GM21717 (cell line): ENCODE measurements around the gene SLC25A38.

ENCODE experiments used
- ATAC-seq: cut with Tn5 transposase; IDR thresholded peaks from one replicate; pipeline ENCODE4 v1.9.1; 2021; ENCODE audit warnings: mild to moderate bottlenecking, moderate library complexity; ENCODE audit not compliant: unreplicated experiment

Gene SLC25A38

DNA sequence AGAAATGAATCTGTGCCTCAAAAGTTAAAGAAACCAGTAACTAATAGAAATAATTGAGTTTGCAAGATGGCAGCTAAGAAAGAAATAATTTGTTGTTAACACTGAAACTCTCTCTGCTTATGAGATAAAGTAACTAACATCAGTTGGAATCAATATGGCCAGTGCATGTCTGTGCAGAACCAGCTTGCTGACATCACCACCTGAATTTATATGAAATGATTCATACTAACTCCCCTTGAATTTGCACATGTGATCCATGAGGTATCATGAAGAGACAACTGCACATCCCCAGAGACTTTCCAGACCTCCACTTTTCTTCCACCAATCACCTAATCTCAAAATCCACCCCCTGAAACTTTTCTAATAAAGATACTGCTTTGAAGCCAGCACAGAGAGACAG lies 10.3 kb upstream of the SLC25A38 start:
- no peak for ATAC-seq

DNA sequence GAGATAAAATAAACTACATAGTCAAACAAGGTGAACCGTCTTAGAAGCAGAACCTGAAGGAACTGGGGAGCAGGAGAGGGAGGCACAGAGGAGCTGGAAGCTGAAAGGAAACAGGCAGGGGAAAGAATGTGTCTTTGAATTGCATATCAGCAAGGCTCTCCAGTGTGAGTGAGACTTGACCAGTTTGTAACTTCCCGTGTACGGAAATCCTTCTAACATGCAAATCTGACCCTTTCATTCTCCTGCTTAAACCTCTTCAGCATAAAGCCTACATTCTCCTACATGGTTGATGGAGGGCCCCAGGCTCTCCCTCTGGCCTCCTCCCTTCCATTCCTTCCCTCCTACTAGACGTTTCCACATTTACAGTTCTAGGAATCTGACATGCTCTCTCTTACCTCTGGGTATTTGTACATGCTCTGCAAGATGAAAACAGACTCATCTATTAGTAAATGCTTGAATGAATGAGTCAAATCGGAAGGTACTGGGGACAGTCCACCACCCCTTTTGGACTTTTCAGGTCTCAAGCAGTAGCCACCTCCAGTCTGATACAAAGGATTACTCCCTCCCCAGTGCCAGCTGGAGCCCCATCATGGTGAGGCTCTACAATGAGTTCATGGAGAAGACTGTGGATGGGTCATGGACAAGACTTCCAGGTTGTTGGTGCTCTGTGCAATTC lies 6.1 kb upstream of the SLC25A38 start:
- ATAC-seq, result no peak

- ATAC-seq, result peak; percentile 57
Observed at GRCh38 chr3:39378088-39378487, 5.1 kb upstream of the SLC25A38 start.

DNA sequence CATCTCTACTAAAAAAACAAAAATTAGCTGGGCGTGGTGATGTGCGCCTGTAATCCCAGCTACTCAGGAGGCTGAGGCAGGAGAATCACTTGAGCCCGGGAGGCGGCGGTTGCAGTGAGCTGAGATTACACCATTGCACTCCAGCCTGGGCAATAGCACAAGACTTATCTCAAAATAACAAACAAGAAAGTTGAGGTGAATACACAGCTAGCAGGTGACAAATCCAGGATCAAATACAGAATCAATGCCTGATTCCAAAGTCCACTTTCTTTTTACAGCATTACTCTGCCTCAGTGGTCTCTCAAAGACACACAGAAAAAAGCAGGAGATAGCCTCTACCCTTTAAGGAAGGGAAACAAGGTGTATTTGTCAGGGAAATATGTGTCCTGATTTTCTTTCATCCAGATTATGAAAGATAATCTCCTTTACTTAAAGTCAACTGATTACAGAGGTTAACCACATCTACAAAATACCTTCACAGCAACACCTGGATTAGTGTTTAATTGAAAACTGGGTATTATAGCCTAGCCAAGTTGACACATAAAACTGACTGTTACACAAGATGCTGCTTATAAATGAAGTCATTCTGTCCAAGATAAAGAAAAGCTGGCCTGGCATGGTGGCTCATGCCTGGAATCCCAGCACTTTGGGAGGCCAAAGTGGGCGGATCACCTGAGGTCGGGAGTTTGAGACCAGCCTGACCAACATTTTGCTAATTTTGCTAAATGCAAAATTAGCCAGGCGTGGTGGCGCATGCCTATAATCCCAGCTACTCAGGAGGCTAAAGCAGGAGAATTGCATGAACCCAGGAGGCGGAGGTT lies 4.0 kb upstream of the SLC25A38 start:
- ATAC-seq, result no peak

- ATAC-seq, result no peak
Observed at GRCh38 chr3:39379778-39380155, 3.4 kb upstream of the SLC25A38 start.

DNA sequence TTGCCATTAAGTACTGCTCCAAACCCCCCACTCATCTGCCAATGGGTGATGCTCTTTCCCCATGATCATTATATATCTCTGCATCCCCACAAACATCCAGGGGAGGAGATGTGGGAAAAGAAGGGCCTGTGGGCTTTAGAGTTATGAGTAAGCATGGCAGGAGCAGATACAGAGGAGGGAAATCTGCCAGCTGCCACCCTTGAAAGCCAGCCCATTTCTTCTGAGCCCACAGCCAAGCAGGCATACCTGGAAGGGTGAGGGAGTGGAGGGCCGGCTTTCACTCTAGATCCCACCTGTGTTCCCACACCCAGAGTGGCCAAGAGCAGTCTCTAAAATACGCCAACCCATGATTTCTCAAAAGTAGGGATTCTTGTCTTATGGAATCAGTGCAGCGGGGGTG lies 1.7 kb upstream of the SLC25A38 start:
- ATAC-seq, result no peak

DNA sequence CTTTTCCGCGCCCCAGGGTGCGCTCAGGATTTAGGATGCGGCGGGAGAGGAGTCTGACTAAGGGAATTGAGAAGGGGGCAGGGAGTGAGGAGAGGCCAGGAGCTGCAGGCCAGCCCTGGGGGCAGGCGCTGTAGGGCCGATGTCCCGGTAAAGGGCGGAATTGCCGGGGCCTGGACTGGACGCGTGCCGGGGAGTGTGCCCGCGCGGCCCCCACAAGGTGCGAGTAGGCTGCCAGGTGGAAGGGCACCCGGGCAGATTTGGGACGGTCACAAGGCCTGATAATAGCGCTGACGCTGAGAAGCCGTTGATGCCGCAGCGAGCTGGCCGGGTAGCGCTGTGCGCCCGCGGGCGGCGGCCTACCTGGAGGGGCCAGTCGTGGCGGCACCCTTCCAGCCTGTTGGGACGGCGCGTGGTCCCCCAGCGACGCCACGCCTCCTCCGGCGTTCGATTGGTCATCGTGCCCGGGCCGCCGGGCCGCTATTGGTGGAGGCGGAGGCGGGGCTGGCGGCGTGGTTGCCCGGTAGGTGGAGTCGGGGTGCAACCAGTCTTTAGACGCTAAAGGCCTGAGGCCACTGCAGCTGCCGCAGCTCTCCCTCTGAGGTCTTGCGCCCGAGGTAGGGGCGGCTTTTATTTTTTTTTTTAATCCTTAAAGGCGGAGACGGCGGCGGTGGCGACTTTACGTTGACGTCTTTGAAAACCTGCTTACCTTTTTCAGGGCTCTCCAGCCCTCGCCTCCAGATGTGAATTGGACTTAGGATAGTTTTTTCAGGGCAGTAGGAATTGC lies 903 bp downstream of the SLC25A38 start:
- peak; percentile 80 for ATAC-seq

GRCh38 chr3:39384665-39385000 lies 1.5 kb downstream of the SLC25A38 start:
- ATAC-seq, result no peak

DNA sequence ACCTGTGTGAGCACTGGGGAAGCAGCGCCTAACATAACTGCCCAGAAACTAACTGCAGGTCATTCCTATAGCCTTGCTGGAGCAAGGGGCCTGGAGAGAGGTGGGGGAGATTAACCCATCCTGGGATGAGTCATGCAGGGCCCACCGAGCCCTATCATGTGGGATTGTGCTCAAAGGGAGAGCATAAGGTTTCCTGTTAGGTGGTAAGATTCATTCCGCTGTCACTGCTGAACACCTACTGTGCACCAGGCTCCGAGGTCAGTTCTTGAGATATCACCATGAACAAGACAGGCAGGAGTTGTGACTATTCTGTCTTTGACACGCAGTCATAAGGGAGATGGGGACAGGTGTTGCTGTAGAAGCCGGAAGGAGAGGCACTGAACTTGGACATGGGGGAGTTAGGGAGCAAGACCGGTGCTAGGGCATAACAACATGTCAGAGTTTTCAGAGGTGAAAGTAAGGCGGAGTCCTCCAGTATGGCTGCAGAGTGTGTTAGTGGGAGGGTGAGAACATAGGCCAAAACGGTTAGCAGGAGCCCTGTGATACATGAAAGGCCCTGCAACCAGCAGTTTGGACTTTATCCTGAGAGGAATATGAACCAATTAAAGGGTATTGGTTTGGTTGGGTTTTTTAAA lies 2.4 kb downstream of the SLC25A38 start:
- no peak for ATAC-seq

GRCh38 chr3:39386318-39386717 lies 3.1 kb downstream of the SLC25A38 start:
- no peak for ATAC-seq

DNA sequence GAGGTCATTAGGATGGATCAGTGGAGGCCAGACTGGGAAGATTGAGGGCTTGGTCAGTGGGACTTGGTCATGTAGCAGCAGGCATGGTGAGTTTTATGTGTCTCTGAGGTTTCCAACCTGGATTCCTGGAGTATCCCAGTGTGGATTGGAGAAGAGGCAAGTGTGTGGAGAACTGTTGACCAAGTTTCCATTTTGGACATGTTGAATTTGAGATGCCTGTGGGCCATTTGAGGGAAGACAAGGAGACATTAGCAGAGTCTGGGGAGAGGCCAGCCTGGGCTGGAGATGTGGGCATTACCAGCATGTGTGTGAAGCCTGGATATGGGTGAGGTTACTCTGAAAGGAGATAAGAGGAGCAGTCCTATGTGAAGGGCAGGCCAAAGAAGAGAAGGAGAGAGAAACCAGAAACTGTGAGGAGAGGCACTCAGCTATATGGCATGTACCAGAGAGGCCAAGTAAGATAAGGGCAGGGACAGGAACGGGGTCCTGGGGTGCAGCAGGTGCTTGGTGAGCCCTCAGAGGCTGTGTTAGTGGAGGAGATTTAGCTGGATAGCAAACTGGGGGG lies 4.3 kb downstream of the SLC25A38 start:
- no peak for ATAC-seq

- ATAC-seq, result no peak
Observed at GRCh38 chr3:39388153-39388552, 5.0 kb downstream of the SLC25A38 start.

DNA sequence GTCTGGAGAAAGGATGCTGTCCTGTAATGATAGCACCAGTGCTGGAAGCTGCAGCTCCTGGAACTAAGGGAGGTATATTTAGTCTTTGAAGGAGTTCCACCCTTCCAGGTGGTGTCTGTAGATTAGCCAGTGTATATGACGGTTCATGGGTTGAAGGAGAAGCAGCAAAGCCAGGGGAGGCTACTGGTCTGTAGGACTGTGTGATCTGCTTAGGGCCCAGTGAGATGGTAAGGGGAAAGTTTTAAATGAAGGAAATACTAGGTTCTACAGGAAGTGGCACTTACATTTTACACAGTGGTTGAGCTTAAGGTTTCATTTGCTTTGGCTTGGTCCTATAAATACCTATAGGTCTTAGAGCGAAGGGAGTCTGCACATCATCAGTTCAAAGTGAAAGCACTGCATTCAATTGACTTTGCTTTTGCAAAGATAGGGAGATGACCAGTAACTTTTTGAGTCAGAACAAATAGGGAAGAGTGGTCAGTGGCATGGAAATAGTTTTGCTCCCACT lies 5.6 kb downstream of the SLC25A38 start:
- ATAC-seq, result peak; percentile 82

- ATAC-seq, result no peak
Observed at GRCh38 chr3:39390181-39390580, 7.0 kb downstream of the SLC25A38 start.

DNA sequence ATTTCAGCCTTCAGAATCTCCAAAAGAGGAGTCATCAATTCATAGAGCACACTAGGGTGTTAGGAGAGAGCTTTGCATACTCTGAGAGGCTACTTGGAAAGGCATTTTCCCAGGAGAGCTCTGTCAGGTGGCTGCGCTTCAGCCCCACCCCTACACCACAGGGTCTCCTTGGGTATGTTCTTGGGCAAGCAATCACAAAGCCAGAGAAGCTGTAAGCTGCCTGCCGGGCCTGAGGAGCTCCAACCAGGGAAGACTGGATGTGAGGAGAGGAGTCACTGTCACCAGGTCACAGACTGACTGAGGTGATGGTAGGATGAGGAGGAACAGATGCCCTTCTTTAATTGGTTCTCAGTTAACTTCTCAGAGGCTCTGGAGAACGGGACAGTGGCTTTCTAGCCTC lies 13.5 kb downstream of the SLC25A38 start:
- ATAC-seq, result no peak

DNA sequence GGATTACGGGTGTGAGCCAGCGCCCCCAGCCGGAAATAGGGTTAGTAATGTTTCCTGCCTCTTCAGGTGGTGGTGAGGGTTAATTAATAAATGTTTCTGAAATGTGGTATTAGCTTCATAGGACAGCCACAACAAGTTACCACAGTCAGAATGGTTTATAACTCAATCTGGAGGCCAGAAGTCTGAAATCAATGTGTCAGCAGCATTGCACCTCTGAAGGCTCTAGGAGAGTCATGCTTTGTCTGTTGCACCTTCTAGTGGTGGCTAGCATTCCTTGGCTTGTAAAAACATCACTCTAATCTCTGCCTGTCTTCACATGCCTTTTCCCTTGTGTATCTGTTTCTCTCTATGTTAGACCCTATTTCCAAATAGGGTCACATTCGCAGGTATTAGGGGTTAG lies 15.5 kb downstream of the SLC25A38 start:
- ATAC-seq, result no peak

DNA sequence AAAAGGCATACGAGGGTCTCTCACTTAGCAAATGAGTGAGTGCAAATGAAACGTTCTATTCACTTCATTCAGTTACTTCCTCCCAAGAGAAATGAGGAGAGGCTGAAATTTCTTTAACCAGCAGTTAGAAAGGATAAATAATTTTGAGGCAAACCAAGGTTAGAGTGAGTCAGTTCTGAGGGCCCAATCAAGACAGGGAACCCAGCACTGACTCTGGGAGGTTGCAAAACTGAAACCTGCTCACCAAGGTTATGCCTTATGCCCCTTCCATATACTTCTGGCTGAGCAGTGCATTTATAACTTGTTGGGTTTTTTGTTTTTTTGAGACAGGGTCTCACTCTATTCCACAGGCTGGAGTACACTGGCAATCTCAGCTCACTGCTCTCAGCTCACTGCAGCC lies 18.8 kb downstream of the SLC25A38 start:
- no peak for ATAC-seq

- ATAC-seq, result no peak
Observed at GRCh38 chr3:39404943-39405686, 21.9 kb downstream of the SLC25A38 start.

DNA sequence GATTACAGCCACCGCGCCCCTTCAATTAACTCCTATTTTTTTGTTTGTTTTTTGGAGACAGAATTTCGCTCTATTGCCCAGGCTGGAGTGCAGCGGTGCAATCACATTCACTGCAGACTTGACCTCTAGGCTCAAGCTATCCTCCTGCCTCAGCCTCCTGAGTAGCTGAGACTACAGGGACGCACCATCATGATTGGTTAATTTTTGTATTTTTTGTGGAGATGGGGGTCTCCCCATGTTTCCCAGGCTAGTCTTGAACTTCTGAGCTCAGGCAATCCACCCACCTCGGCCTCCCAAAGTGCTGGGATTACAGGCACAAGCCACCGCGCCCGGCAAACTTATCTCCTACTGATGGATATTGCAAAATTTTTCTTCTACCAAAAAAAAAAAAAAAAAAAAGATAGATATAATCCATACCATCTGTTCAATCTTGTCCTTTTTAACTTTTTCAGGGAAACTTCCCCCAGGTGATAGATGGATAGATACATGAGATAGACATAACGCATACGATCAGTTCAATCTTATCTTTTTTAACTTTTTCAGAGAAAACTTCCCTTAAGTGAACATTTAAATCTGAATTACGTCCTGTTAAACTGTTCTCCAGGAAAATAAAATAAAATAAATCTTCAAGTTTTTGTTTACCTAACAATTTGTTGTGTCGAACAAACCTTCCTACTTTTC lies 22.7 kb downstream of the SLC25A38 start:
- no peak for ATAC-seq
